LoVo (cell line): ENCODE data around the gene CGB7.

ENCODE experiments used
- DNase-seq: peaks from one replicate; pipeline ENCODE4 v3.0.0-alpha.2; 2016; ENCODE audit warnings: low spot score

CGB7 gene

GRCh38 chr19:49057636-49058234, at the start of gene CGB7:
Gene CGB7, minus strand, starts transcription at chr19:49057749. Its CDS starts 2,374 bp downstream, at chr19:49055375.
- DNase-seq, result peak; percentile 26

GRCh38 chr19:49106648-49107135, 49.1 kb upstream of the CGB7 start:
- DNase-seq, result no peak

GRCh38 chr19:49104229-49104864, 46.8 kb upstream of the CGB7 start:
- no peak for DNase-seq

GRCh38 chr19:49103331-49104085, 46.0 kb upstream of the CGB7 start:
- no peak for DNase-seq

GRCh38 chr19:49102303-49102702, 44.8 kb upstream of the CGB7 start:
- no peak for DNase-seq

- DNase-seq, result no peak
Measured at GRCh38 chr19:49101160-49101559, 43.6 kb upstream of the CGB7 start.

- no peak for DNase-seq
Measured at GRCh38 chr19:49098795-49099194, 41.2 kb upstream of the CGB7 start.

- DNase-seq, result peak; percentile 65
Measured at GRCh38 chr19:49097453-49098288, 40.1 kb upstream of the CGB7 start.

- DNase-seq, result no peak
Measured at GRCh38 chr19:49094505-49095482, 37.2 kb upstream of the CGB7 start.

- DNase-seq, result no peak
Measured at GRCh38 chr19:49092686-49093085, 35.1 kb upstream of the CGB7 start.

- DNase-seq, result no peak
Measured at GRCh38 chr19:49091391-49092038, 34.0 kb upstream of the CGB7 start.

- no peak for DNase-seq
Measured at GRCh38 chr19:49086296-49086695, 28.7 kb upstream of the CGB7 start.

GRCh38 chr19:49085868-49086232, 28.3 kb upstream of the CGB7 start:
- DNase-seq, result no peak

- DNase-seq, result peak; percentile 100
Measured at GRCh38 chr19:49085020-49085867, 27.7 kb upstream of the CGB7 start, which contains the start of gene SNRNP70. Gene SNRNP70, plus strand, starts transcription at chr19:49085451. Its CDS starts 964 bp downstream, at chr19:49086415.

GRCh38 chr19:49084206-49085019, 26.9 kb upstream of the CGB7 start:
- DNase-seq, result no peak

- DNase-seq, result no peak
Measured at GRCh38 chr19:49081273-49081672, 23.7 kb upstream of the CGB7 start.

GRCh38 chr19:49080392-49080791, 22.8 kb upstream of the CGB7 start:
- no peak for DNase-seq

GRCh38 chr19:49074869-49075268, 17.3 kb upstream of the CGB7 start:
- peak; percentile 38 for DNase-seq
